ENCODE data around the gene ARMH4. TPM values are rescaled to one million over a fixed set of nuclear protein-coding genes. Genes with fewer than 3 reads are reported as not detected.

Gene ARMH4, protein sequence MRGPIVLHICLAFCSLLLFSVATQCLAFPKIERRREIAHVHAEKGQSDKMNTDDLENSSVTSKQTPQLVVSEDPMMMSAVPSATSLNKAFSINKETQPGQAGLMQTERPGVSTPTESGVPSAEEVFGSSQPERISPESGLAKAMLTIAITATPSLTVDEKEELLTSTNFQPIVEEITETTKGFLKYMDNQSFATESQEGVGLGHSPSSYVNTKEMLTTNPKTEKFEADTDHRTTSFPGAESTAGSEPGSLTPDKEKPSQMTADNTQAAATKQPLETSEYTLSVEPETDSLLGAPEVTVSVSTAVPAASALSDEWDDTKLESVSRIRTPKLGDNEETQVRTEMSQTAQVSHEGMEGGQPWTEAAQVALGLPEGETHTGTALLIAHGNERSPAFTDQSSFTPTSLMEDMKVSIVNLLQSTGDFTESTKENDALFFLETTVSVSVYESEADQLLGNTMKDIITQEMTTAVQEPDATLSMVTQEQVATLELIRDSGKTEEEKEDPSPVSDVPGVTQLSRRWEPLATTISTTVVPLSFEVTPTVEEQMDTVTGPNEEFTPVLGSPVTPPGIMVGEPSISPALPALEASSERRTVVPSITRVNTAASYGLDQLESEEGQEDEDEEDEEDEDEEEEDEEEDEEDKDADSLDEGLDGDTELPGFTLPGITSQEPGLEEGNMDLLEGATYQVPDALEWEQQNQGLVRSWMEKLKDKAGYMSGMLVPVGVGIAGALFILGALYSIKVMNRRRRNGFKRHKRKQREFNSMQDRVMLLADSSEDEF
- 1.4 and 1.5 TPM in 2 replicates for total RNA-seq

DNA sequence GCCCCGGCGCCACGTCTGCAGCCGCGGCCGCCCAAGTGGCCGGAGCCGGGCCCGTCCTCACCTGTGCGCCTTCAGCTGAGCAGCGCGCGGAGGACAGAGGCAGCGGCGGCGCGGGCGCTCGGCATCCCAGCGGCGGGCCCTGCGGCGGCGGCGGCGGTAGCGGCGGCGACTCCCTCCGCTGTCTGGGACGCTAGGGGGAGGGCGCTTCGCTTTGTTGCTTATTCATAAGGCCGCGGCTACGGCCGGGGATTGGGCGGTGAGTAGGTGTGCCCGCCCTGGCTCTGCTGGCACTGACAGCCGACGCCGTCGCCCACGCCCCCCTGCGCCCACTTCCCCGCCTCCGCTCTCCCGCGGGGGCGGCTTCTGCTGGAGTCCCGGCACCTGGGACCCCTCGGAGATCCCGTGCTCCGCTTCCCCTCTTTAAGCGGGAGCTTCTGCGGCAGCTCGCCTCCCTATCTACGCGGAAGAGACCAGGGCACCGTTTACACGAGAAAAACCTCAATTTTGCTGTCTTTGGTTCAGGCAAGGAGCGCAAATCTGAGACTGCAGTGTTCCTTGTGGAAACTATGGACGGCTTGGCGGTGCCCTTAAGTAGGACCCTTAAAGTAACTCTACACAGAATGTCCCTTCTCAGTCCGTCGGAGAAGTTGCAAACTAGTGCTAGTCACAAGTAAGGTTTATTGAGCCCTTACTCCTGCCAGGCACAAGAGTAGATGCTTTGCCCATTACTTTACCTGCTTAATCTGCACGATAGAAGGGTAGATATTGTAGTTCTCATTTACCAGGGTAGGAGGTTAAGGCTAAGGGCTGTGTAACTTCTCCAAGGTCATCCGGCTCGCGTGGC, at the start of gene ARMH4:
Gene ARMH4, minus strand, starts transcription at position 200 of the 844 bp plus-strand sequence. CDS start 12,855 bp downstream, outside the sequence.
- DNase-seq (ENCODE audit: low read depth in 2 of 2), result peak; percentile 47 to 91

GRCh38 chr14:58200846-58201245, 48.8 kb upstream of the ARMH4 start:
- DNase-seq (ENCODE audit: low read depth in 2 of 2), result peak in 1 of 2 donors; percentile 7

DNA sequence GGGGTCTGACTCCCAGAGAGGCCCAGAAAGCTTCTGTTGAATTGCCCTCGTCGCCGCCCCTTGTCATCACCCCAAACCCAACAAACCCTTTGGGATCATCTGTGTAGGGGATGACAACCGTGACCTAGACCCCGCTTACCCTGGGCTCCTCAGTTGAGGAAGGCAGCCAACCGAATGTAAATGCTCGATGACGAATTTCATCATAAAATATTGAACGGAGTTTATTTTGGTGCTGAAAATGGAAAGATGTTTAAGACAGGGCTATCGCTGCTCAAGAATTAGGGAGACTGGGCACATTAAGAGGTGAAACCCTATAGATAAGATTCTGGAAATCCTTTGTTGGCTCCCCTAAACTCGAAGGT, 48.4 kb upstream of the ARMH4 start:
- DNase-seq (ENCODE audit: low read depth in 2 of 2), result no peak

- peak; percentile 43 to 77 for DNase-seq (ENCODE audit: low read depth in 2 of 2)
Measured at GRCh38 chr14:58199726-58200479, 47.9 kb upstream of the ARMH4 start, which contains the start of gene ACTR10. Gene ACTR10, plus strand, starts transcription at chr14:58200149. Its CDS starts 69 bp downstream, at chr14:58200218.

DNA sequence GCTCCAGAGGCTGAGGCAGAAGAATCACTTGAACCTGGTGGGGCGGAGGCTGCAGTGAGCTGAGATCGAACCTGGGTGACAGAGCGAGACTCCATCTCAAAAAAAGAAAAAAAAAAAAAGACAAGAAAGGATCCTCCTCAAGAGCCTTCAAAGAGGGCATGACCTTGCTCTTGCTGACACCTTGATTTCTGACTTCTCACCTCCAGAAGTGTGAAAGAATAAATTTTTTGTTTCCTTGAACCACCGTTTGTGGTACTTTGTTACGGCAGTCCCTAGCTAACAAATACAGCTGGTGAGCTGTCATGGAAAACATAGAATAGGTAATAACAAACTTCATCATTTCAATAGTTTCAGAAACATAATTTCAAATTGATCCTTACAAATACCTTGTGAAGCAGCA, 46.1 kb upstream of the ARMH4 start:
- no peak for DNase-seq (ENCODE audit: low read depth in 2 of 2)

- DNase-seq (ENCODE audit: low read depth in 2 of 2), result no peak
Measured at GRCh38 chr14:58196198-58196597, 44.2 kb upstream of the ARMH4 start.

DNA sequence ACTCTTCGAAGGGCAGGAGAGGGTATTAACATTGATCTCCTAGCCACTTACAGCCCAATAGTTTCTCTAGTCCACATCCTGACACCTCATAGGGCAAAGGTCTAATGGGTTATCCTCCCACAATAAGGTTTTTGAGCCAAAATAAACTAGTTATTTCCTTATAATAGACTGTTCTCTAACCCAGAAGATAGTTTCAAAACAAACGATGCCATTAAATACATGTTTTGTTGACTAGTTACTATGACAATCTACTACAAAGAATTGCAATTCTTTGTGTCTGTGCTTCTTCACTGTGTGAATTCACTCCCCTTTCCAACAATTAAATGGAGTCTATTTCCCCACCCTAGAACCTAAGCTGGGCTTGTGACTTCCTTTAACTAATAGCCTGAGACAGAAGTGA, 41.5 kb upstream of the ARMH4 start:
- DNase-seq (ENCODE audit: low read depth in 2 of 2), result peak; percentile 78 to 79

DNA sequence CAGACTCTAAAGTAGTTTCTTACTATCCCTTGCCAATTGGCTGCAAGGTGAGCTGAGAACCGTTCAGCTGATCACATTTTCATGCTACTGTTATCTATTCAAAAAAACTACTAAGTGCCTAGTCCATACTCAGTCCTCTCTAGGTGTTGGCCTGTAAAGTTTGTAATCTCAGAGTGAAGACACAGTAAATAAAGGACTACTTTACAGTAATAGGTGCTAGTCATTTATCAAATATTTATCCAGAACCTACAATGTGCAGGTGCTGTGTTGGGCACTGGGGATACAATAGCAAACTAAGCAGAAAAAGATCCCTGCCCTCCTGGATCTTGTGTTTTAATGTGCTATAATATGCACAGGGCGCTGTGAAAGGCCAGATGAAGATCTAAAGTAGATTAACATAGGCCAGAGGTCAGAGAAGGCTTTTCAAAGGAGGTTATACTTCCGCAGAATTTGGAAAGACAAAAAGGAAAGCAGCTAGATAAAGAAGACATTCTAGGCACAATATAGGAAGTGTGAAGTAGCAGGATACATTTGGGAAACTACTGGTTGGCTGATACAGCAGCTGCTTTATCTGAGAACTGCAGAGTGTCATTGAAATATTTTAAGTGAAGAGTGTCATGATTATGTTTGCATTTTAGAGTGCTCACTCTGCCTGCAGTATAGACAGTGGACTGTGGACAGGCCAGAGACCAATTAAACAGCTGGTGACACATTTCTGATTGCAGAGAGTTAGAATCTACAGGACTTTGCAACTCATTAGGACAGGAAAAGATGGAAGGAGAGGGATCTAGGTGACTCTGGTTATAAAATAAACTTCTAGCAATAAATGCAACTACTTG, 40.0 kb upstream of the ARMH4 start:
- DNase-seq (ENCODE audit: low read depth in 2 of 2), result no peak

DNA sequence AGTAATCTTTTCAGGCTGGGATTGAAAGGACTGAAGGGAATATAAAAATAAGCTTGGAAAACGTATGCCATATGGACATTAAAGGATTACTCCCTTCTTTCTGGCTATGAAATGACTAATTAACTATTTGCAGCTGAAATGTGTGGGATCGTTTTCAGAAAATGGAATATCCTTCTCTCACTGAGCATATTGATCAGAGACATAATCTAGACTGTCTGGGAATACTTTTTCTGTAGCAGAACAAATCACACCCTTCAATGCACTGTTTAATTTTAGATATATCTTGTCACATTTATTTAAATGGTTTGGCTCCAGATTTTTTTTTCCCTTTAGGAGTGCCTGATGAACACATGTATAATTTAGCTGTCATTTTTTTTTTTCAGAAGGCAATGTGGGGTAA, 37.2 kb upstream of the ARMH4 start:
- DNase-seq (ENCODE audit: low read depth in 2 of 2), result no peak

- DNase-seq (ENCODE audit: low read depth in 2 of 2), result no peak
Measured at GRCh38 chr14:58177125-58177524, 25.1 kb upstream of the ARMH4 start.

DNA sequence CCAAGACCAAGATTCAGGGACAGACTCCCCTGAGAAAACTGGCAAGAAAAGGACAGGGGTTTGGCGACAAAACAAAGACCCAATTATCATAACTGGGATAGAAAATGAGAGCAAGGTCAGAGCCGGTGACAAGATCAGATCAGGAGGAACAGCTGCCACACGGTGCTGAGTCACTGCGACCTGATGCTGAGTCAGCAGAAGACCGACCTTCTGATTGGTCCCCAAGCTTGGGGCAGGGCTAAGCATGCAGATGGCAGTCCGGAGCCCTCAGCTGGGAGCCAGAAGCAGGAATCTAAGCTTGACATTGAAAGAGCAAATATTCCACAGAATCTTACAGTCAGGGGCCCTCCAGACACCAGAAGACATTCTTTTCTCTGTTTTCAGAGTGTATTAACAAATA, 19.1 kb upstream of the ARMH4 start:
- peak; percentile 52 to 85 for DNase-seq (ENCODE audit: low read depth in 2 of 2)

DNA sequence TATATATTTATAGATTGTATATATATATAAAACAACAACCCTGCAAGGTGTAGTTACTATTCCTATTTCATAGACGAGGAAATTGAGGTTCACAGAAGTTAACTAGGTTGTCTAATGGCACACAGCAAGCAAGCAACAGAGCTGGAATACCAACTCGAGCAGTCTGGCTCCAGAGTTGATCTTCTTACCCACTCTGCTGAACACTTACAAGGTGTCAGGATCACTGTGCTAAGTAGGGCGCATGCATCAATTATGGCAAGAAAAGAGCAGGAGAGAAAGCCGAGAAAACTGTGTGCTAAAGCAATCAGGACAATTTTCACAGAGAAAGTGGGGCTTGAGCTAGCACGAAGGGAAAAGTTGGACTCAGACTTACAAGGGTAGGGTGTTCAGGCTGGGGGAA, 15.9 kb upstream of the ARMH4 start:
- no peak for DNase-seq (ENCODE audit: low read depth in 2 of 2)

DNA sequence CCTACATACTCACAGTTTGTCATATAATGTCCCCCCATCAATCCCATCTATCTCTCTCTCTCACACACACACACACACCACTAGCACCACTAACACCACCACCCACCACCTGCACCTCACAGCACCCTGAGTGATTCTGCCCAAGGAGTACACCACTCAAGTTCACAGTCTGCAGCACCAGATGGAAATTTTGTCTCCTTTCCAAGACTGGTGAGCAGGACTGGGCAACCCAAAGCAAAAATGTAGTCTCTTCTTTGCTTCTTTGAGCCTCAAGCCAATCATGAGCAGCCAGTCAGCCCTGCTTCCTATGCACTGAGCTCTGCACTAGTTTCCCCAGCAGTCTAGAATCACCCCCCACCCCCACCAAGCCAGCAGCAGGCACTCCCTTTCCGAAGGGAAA, 15.0 kb upstream of the ARMH4 start:
- DNase-seq (ENCODE audit: low read depth in 2 of 2), result no peak

GRCh38 chr14:58166005-58166983, 14.3 kb upstream of the ARMH4 start:
- DNase-seq (ENCODE audit: low read depth in 2 of 2), result peak; percentile 9 to 67

DNA sequence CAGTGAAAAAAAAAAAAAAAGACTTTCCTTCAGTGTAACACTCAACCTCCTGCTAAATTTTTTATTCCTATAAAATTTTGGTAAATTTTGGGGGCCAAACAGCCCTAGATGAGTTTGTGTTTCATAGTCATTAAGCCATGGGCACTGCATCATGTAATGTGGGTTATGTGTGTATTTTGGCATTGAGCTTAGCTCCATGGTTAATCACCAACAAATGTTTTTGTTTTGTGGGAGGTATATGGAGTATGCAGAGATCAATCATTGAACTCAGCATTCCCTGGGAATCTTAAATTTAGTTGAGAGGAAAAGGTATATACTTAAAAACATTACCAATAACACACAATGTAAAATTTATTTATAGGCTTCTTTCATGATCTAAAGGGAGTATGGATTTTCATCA, 8.5 kb upstream of the ARMH4 start:
- no peak for DNase-seq (ENCODE audit: low read depth in 2 of 2)

DNA sequence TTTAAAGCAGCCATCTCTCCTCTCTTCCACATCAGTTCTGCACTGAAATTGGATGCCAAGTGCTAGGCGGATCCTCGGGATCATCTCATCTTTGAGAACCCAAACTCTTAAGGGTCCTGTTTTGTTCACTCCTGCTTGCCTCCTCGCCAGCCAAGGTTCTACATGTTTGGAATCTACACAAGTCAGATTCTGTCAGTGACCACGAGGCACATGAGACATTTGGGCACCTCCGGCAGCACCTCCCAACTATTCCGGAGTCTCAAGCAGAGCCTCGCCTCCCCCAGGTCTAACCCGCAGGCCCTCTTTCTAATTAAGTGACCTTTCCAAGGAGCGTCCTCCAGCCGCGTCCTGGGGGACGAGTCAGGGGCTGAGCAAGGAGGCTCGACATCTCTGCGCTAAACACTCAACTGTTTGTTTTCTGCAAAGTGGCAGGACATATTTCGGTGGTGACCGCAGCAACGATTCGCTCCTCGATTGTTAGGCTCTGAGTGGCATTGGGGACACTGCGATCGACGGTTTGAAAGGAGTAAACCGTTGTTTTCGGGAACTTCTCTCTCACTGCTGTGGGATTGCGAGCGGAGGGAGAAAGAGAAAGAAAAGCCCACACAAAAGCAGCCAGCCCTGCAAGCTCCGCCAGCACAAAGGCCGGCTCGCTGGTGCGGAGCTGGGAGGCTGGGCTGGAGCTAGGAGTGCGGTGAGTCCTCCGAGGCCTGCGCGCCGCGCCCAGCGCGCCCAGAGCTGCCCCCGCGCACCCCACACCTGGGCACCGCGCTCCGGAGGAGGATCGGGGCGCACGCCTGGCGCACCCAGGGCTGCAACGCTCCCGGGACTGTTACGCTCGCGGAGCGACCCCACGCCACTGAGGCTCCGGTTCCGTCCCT, 640 bp downstream of the ARMH4 start:
- DNase-seq (ENCODE audit: low read depth in 2 of 2), result peak in 1 of 2 donors; percentile 30

DNA sequence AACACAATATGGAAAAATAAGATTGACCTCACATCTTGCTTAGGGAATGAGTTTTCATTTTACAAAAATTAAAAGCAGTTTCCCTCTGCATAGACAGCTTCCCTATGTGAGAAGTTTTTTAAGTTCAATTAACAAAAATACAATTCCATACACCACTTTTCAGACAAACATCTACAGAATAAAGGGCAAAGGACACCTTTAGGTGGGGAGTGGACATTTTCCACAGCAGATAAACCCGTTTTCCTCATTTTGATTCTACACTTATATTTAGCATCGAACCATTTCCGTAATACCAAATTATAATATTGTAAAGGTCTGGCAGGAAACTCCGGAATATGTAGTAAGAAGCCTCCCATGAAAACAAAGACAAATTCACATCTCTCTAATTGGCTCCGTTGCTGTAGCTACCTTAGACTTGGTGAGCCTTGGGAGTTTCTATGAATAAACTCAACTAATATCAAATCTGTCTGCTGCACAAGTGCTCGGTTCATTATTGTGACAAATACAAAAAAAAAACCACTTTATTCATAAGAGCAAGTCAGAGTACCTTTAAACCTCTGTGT, 1.7 kb downstream of the ARMH4 start:
- no peak for DNase-seq (ENCODE audit: low read depth in 2 of 2)

GRCh38 chr14:58149196-58149595, 2.8 kb downstream of the ARMH4 start:
- no peak for DNase-seq (ENCODE audit: low read depth in 2 of 2)
